Central memory CD8-positive, alpha-beta T cell (primary cell): Measurements from ENCODE around the gene CNKSR3.
"Not testable (repeated sequence)": the region's sequence is repeated elsewhere in the genome, so short reads cannot be mapped to it uniquely, and the experiment has no call there.

Experiments used
- ATAC-seq: fragments of 150-1000 bp; cut with Tn5 transposase; replicated peaks from 2 replicates; pipeline ENCODE4 v1.10.0; 2022; ENCODE audit warnings: mild to moderate bottlenecking, moderate FRiP score, moderate number of reproducible peaks; ENCODE audit not compliant: poor library complexity, severe bottlenecking; ENCODE audit errors: extremely low read depth
- DNase-seq, 2 donors: peaks; one replicate each; pipeline ENCODE4 v3.0.0; 2021; ENCODE audit warnings: low spot score in 2 of 2
- H3K27ac Mint-ChIP-seq: one replicate; pipeline ENCODE4 v1.8.0; 2022; ENCODE audit warnings: low read depth, mild to moderate bottlenecking, moderate library complexity, mixed read lengths
- H3K27me3 Mint-ChIP-seq: one replicate; pipeline ENCODE4 v1.8.0; 2022; ENCODE audit warnings: mixed read lengths
- H3K36me3 Mint-ChIP-seq: one replicate; pipeline ENCODE4 v1.8.0; 2022; ENCODE audit warnings: mild to moderate bottlenecking, moderate library complexity, mixed read lengths; ENCODE audit not compliant: insufficient read depth
- H3K4me1 Mint-ChIP-seq: one replicate; pipeline ENCODE4 v1.8.0; 2022; ENCODE audit warnings: mixed read lengths
- H3K4me3 Mint-ChIP-seq: one replicate; pipeline ENCODE4 v1.8.0; 2022; ENCODE audit warnings: mild to moderate bottlenecking, moderate library complexity, mixed read lengths
- H3K9me3 Mint-ChIP-seq: one replicate; pipeline ENCODE4 v1.8.0; 2022; ENCODE audit warnings: mixed read lengths

CNKSR3 gene

DNA sequence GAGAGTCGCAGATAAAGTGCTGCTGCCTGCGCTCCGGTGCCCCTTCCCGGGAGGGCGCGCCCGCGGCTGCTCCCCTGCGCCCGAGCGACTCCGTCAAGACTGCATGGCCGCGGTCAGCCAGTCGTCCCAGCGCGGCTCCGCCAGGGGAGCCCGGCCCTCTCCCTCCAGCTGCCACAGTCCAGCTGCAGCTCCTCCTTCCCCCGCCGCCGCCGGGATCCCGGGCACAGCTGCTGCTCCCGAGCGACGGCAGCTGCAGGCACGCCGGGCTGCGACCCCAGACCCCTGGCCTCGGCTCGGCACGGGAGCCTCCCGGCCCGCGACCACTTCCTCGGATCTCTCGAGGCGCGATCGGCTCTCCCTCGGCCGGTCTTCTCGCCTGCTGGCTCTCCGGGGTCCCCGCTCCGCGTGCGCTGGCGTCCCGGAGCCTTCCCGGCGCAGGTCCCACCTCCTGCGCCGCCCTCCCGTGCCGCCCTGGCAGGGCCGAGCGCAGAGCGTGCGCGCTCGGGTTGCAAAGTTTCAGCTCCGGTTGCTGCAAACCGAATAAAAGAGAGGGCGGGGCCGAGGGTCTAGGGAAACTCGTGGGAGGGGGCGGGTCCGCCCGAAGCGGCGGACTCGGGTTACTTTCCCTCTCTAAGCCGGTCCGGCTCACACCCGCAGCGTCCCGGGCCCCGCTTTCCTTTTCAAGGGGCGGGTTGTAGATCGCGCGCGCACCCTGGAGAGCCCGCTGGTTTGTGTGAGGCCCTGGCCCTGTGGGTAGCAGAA lies at the start of gene CNKSR3:
CNKSR3 (minus strand) TSS at position 542 of the 762 bp plus-strand sequence. CDS start 571 bp downstream, outside the sequence.
- Mint-ChIP-seq H3K27me3 (peaks cover 88% of the 10 kb centered on the region), H3K4me1 (no peaks in the 10 kb centered on the region), H3K9me3 (no peaks in the 10 kb centered on the region), H3K27ac (no peak within 1 kb of the TSS), H3K4me3 (peak within 1 kb of the TSS; percentile 27), H3K36me3 (no peaks in the 10 kb centered on the region)
- DNase-seq, result no peak
- no peak for ATAC-seq

DNA sequence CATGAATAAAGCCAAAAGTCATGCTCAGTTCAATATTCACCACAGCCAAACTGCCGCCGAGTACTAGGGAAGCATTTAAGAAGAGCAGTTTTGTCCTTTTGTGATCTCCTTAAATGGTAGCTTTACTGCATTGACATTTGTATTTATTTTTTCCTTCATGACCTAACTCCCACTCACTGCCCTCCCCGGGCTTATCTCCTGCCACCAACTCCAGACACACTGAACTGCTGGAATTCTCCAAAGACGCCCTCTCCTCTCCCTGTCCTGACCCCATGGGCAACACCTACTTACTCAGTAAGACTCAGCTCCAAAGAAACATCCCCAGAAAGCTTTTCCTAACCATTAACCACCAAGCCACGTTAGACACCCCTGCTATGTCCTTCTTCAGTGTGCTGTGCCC lies 48.5 kb upstream of the CNKSR3 start:
- ATAC-seq, result no peak
- Mint-ChIP-seq H3K4me1 (no peaks in the 10 kb centered on the region), H3K4me3 (no peak overlapping the region), H3K27ac (no peak overlapping the region), H3K27me3 (peaks cover 28% of the 10 kb centered on the region), H3K9me3 (no peaks in the 10 kb centered on the region), H3K36me3 (peaks cover 2% of the 10 kb centered on the region)
- DNase-seq, result no peak

DNA sequence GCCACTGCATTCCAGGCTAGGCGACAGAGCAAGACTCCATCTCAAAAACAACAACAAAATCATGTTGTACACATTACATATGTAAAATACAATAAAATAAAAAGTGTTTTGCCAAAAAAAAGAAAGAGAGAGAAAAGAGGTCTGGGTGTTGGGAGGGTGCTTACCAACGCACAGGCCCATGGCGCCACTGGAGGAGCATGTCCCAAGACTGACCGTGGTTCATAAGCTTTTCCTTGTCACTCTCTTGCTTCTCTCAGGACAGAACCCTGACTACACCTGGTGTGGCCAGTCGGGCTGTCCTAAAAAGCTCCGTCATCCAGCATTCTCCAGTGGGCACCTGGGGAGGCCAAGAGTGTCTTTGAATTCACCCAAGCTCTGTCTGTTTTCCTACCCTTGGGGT lies 48.0 kb upstream of the CNKSR3 start:
- no peak overlapping the region for H3K4me3 Mint-ChIP-seq
- H3K36me3 Mint-ChIP-seq, result peaks cover 2% of the 10 kb centered on the region
- DNase-seq, result no peak
- H3K9me3 Mint-ChIP-seq, result no peaks in the 10 kb centered on the region
- ATAC-seq, result no peak
- no peaks in the 10 kb centered on the region for H3K4me1 Mint-ChIP-seq
- peaks cover 28% of the 10 kb centered on the region for H3K27me3 Mint-ChIP-seq
- no peak overlapping the region for H3K27ac Mint-ChIP-seq

DNA sequence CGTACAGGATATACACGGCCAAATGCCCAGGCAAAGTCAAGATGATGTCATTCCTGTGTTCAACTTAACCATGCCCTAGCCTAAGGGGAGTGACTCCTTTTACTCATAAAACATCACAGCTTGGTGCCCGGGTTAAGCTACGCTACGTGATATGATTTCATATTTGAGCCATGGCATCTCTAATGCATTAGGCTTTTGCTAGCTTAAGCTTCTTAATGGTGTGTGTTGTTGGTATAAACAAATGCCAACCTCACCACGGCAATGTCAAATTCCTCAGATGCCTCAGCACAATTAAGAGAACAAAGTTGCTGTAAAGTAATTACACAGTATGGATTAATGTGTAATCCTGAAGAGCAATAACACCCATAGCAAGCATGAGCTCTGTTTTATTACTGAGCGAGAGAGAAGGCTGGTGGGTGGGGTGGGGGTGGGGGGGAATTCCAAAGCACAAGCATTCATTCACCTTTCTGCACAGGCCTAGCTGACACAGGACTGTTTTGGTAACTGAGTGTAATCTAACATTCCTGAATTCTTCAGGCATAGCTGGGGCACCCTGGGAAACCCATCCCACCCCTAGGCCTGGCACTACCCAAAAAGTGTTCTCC lies 44.7 kb upstream of the CNKSR3 start:
- Mint-ChIP-seq H3K27ac (no peak overlapping the region), H3K4me1 (no peaks in the 10 kb centered on the region), H3K36me3 (peaks cover 2% of the 10 kb centered on the region), H3K4me3 (no peak overlapping the region), H3K9me3 (no peaks in the 10 kb centered on the region), H3K27me3 (peaks cover 13% of the 10 kb centered on the region)
- ATAC-seq (no peak), DNase-seq (no peak)

DNA sequence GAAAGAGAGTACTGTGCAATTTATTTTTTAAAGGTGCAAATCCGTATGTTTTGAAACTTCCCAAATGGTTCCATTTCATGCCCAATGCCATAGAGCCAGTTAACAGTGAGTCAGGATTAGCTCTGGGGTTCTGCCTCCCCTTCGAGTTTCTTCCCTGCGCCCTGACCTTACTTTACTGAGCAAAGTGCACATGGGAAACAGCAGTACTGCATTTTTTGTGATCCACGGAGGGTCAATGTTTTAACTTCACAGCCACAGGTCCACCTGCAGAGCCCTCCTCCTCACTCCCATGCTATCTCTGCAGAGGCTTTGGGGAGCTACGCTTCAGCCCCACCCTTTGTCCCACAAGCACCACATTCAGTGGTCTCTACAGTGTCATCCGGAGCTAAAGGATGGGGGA lies 44.0 kb upstream of the CNKSR3 start:
- Mint-ChIP-seq H3K4me1 (no peaks in the 10 kb centered on the region), H3K27me3 (peaks cover 12% of the 10 kb centered on the region), H3K4me3 (no peak overlapping the region), H3K9me3 (no peaks in the 10 kb centered on the region), H3K27ac (no peak overlapping the region), H3K36me3 (peaks cover 2% of the 10 kb centered on the region)
- DNase-seq, result no peak
- ATAC-seq, result no peak

DNA sequence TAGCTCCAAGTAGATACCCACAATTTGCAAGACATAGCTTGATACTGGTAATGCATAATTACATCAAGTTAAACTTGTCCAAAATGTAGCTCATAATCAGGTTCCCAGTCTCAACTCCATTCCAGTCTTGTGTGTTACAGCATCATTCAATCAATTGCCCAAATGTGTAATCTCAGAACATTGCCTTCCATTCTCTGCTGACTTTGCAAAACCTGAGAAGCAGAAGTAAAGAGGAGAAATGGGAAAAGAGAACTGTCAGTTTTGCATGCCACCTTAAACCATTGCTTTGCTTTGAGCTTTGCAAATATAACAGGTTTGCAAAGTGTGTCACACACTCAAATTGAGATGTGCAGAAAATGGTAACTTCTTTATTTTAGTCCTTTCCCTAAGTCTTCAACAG lies 40.3 kb upstream of the CNKSR3 start:
- Mint-ChIP-seq H3K27me3 (peaks cover 12% of the 10 kb centered on the region), H3K27ac (no peak overlapping the region), H3K9me3 (no peaks in the 10 kb centered on the region), H3K36me3 (no peaks in the 10 kb centered on the region), H3K4me1 (no peaks in the 10 kb centered on the region), H3K4me3 (no peak overlapping the region)
- ATAC-seq (no peak), DNase-seq (no peak)

DNA sequence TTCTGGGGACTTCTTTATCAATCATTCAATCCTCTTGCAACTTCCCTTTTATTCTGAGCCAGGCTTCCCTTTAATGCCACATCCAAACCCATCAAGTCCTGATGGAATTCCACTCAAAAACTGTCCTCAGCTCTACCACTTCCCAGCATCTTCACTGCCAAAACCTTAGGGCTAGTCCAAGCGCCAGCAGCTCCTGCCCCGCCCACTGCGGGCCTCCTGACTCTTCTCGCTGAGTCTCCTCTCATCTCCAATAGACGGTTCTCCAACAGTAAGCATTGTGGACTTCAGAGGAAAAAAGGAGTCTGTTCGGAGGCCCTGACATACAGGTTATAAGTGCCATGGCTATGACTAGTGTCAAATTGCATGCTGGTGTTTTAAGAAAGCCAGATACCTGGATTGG lies 38.7 kb upstream of the CNKSR3 start:
- no peak overlapping the region for H3K27ac Mint-ChIP-seq
- no peak overlapping the region for H3K4me3 Mint-ChIP-seq
- H3K36me3 Mint-ChIP-seq, result no peaks in the 10 kb centered on the region
- ATAC-seq (no peak), DNase-seq (no peak)
- H3K9me3 Mint-ChIP-seq, result no peaks in the 10 kb centered on the region
- H3K27me3 Mint-ChIP-seq, result peaks cover 12% of the 10 kb centered on the region
- no peaks in the 10 kb centered on the region for H3K4me1 Mint-ChIP-seq

DNA sequence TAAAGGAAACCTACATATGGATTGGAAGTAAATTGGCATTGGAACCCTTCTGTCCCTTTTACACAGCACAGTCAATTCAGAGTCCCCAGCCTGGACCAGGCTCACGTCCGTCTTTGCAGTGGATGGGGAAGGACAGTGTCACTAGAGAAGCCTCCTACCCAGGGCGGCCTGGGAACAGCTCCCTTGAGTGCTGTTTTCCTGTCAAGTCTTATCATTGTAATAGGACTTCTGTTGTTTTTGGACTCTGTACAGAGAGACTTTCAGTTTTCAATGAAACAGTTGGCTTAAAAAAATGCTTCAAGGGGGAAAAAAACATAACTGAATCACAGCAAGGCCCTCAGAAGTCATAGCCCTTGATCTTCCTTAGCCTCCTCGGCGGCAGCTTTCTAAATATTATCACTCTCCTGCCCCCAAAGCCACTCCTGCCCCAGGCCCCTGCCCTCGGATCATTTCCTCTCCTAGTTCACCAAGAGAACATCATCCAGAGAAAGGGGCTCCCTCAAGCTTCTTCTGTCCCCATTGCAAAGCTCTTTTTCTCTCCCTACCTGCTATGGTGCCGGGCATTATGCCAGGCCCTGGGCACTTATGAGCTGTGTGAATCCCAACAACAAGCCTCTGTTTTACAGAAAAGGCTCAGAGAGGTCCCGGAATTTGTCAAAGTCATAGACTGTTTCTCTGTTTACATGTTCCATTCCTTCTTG lies 37.8 kb upstream of the CNKSR3 start:
- Mint-ChIP-seq H3K27ac (no peak overlapping the region), H3K27me3 (peaks cover 9% of the 10 kb centered on the region), H3K36me3 (no peaks in the 10 kb centered on the region), H3K4me3 (no peak overlapping the region), H3K9me3 (no peaks in the 10 kb centered on the region), H3K4me1 (no peaks in the 10 kb centered on the region)
- ATAC-seq (no peak), DNase-seq (no peak)

DNA sequence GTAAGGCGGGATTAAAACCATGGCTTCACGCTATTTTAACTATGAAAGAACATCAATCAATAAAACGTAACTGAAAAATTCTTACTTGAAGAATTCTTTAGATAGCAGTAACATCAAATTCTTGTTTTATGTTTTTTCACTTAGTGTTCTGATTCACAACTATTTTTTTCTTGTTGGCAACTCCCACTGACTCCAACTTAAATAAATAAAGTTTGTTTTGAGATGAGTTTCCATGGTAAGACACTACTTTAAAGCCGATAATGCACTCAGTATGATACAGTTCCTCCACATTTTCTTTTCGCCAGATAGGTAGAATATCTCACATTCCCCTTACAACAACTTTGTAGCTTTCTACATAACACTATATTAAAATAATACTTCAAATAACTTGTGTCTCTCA lies 33.1 kb upstream of the CNKSR3 start:
- H3K4me3 Mint-ChIP-seq, result no peak overlapping the region
- no peaks in the 10 kb centered on the region for H3K4me1 Mint-ChIP-seq
- H3K9me3 Mint-ChIP-seq, result no peaks in the 10 kb centered on the region
- no peaks in the 10 kb centered on the region for H3K27me3 Mint-ChIP-seq
- ATAC-seq, result no peak
- H3K36me3 Mint-ChIP-seq, result no peaks in the 10 kb centered on the region
- DNase-seq, result no peak
- no peak overlapping the region for H3K27ac Mint-ChIP-seq

DNA sequence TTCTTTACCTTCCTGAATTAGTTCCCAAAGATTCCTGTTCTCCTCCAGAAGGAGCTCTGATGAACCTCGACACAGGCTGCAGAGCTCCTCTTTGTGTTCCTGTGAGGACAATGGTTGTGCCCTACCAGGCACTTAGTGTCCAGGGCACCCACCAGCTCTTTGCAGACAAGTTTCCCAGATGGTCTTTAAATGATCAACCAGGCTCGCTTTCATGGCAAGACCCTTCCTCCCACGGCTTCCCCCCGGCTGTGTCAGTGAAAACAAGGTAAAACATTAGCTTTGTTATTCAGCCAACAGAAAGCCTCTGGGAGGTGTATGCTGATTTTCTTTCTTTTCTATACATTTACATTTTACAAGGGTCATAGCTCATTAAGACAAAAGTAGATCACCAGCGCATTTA lies 32.3 kb upstream of the CNKSR3 start:
- peaks cover 1% of the 10 kb centered on the region for H3K27me3 Mint-ChIP-seq
- H3K36me3 Mint-ChIP-seq, result no peaks in the 10 kb centered on the region
- ATAC-seq (no peak), DNase-seq (no peak)
- H3K4me3 Mint-ChIP-seq, result no peak overlapping the region
- H3K9me3 Mint-ChIP-seq, result no peaks in the 10 kb centered on the region
- no peak overlapping the region for H3K27ac Mint-ChIP-seq
- H3K4me1 Mint-ChIP-seq, result no peaks in the 10 kb centered on the region

DNA sequence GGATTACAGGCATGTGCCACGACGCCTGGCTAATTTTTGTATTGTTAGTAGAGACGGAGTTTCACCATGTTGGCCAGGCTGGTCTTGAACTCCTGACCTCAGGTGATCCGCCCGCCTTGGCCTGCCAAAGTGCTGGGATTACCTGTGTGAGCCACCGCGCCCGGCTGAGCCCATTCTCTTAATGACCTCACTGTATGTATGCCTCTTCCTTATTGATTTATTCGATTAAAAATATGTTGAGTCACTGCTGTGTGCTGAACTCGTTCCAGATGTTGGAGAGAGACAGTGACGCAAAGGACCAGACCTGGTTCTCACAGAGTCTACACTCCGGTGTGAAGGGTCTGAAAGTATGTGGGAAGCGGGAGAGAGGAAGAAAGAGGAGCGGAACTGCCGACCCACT lies 31.4 kb upstream of the CNKSR3 start:
- H3K4me1 Mint-ChIP-seq, DNase-seq, H3K27ac Mint-ChIP-seq, H3K4me3 Mint-ChIP-seq, H3K36me3 Mint-ChIP-seq, ATAC-seq, H3K9me3 Mint-ChIP-seq: not testable (repeated sequence)
- peaks cover 11% of the 10 kb centered on the region for H3K27me3 Mint-ChIP-seq

DNA sequence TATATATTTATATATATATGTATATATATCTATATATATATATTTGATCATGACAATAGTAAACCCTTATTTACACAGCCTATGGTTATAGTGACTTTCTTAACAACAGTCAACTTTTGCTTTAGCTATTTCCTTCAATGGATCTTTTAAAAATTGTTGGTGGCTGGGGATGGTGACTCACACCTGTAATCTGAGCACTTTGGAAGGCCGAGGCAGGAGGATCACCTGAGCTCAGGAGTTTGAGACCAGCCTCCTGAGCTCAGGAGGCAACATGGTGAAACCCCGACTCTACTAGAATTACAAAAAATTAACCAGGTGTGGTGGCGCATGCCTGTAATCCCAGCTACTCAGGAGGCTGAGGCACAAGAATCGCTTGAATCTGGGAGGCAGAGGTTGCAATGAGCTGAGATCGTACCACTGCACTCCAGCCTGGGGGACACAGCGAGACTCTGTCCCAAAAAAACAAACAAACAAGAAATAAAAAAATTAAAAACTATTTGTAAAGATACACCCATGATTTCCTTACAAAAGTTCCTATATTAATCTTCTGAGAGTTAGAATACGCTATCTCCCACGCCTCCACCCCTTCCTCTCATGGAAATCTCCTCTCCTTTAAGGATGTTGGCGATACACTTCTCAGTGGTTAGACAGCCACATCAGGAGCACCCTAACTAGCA lies 29.2 kb upstream of the CNKSR3 start:
- ATAC-seq, result no peak
- peaks cover 16% of the 10 kb centered on the region for H3K27me3 Mint-ChIP-seq
- no peak overlapping the region for H3K27ac Mint-ChIP-seq
- H3K9me3 Mint-ChIP-seq, result no peaks in the 10 kb centered on the region
- H3K4me1 Mint-ChIP-seq, result no peaks in the 10 kb centered on the region
- no peaks in the 10 kb centered on the region for H3K36me3 Mint-ChIP-seq
- H3K4me3 Mint-ChIP-seq, result no peak overlapping the region
- no peak for DNase-seq
